Activated CD4-positive, alpha-beta T cell treated with anti-CD3 and anti-CD28 coated beads for 48 hours (primary cell): Measurements from ENCODE around the gene INTS15.
"Not testable (repeated sequence)": the region's sequence is repeated elsewhere in the genome, so short reads cannot be mapped to it uniquely, and the experiment has no call there.

Experiments used
- DNase-seq: peaks from one replicate; pipeline ENCODE4 v3.0.0-alpha.2; 2020

Gene INTS15

GRCh38 chr7:6619961-6620360 lies 30.1 kb downstream of the INTS15 start:
- no peak for DNase-seq

DNA sequence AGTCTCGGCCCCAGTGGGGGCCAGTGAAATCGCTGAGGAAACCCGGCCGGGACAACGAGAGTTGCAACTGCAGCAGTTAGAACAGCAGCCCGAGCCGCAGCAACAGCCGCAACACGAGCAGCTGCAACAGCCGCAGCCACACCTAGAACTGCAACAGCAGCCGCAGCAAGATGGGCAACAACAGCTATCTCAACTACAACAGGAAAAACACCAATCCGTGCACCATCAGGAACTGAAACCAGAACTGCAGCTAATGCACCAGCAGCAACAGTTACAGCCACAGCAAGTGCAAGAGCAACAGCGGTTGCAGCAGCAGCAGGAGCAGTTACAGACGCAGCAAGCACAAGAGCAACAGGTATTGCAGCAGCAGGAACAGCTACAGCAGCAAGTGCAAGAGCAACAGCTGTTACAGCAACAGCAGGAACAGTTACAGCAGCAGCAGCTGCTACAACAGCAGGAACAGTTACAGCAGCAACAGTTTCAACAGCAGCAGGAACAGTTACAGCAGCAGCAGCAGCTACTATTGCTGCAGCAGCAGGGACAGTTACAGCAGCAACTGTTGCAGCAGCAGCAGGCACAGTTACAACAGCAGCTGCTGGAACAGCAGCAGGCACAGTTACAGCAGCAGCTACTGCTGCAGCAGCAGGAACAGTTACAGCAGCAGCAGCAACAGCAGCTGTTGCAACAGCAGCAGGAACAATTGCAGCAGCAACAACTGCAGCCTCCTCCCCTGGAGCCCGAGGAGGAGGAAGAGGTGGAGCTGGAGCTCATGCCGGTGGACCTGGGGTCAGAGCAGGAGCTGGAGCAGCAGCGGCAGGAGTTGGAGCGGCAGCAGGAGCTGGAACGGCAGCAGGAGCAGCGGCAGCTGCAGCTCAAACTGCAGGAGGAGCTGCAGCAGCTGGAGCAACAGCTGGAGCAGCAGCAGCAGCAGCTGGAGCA lies 31.6 kb downstream of the INTS15 start:
- no peak for DNase-seq

- no peak for DNase-seq
Observed at GRCh38 chr7:6622134-6622710, 32.4 kb downstream of the INTS15 start.

- peak; percentile 26 for DNase-seq
Observed at GRCh38 chr7:6623589-6624245, 33.9 kb downstream of the INTS15 start.

- DNase-seq = no peak
Observed at GRCh38 chr7:6624246-6624611, 34.4 kb downstream of the INTS15 start.

- no peak for DNase-seq
Observed at GRCh38 chr7:6628045-6628444, 38.2 kb downstream of the INTS15 start.

- DNase-seq = no peak
Observed at GRCh38 chr7:6630007-6630849, 40.4 kb downstream of the INTS15 start.

DNA sequence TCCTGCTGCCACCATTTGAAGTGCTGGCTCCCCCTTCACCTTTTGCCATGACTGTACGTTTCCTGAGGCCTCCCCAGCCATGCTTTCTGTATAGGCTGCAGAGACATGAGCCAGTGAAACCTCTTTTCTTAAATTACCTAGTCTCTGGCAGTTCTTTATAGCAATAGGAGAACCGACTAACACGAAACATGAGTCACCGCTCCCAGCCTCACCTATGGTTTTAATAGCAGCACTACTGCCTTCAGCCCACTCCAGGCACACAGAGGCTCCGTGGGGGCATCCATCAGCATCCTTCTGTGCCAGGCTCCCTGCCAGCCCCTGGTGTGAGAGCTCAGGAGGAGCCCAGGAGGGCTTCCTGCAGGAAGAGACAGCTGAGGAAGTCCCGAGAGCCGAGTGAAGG lies 41.8 kb downstream of the INTS15 start:
- peak; percentile 43 for DNase-seq

GRCh38 chr7:6634021-6634420 lies 44.2 kb downstream of the INTS15 start:
- no peak for DNase-seq

GRCh38 chr7:6634971-6635370 lies 45.1 kb downstream of the INTS15 start:
- DNase-seq = not testable (repeated sequence)

DNA sequence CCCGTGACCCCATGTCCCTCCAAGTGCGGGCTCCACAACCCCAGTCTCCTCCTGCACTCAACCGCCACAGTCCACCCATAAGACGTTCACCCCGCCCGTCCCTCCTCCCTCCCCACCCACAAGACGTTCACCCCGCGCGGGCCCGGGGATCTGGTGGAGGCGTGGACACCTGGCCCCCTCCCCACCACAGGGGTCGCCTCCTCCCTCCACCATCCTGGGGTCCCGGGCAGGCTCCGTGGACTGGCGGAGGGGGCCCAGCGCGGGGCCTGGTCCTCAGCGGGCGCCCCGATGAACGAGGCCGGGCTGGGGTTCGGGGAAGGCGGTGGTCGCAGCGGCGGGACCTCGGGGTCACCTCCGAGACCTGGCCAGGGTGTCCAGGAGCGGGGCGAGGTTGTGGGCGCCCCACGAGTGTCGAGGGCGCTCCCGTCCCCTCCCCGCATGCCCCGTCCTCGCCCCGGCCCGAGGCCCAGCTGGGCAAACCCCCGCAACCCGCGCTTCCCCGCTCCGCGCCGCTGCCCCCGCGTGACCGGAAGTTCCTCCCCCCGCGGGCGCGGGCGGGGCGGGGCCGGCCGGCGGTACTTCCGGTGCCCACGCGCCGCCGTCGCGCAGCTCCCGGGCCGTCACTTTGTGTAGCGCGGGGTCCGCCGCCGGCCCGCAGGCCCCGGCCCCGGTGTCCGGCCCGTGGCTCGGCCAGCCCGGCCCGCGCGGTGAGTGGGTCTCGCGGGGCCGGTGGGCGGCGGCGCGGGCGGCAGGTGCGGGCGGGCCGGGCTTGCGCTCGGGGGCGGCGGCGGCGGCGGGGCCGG lies 47.1 kb downstream of the INTS15 start, which contains the start of gene ZNF316:
ZNF316 (plus strand) TSS at position 578 of the 803 bp plus-strand sequence. CDS start 5,092 bp downstream, outside the sequence.
- DNase-seq = peak; percentile 62

- peak; percentile 62 for DNase-seq
Observed at GRCh38 chr7:6637544-6638229, 47.9 kb downstream of the INTS15 start.

GRCh38 chr7:6639032-6639431 lies 49.2 kb downstream of the INTS15 start:
- DNase-seq = no peak

DNA sequence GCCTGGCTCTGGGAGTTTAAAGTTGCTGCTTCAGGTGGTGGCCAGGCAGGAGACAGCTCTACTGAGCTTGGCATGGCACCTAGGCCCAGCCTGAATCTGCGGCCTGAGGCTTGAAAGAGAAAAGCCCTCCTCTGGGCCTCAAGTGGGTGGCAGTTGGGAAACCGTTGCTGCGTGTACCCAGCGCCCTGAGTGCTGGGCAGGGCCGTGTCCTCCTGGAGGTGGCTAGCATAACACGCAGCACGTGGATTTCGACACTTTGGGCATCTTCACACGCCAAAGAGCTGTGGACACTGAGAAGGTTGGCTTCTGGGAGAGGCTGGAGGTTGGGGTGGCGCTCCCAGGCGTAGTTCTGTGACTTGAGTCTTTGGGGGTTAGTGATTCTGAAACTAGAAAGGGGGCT lies 49.8 kb downstream of the INTS15 start:
- DNase-seq = no peak

- peak; percentile 73 for DNase-seq
Observed at GRCh38 chr7:6640246-6640721, 50.5 kb downstream of the INTS15 start.

GRCh38 chr7:6641305-6642035 lies 51.6 kb downstream of the INTS15 start:
- DNase-seq = no peak

DNA sequence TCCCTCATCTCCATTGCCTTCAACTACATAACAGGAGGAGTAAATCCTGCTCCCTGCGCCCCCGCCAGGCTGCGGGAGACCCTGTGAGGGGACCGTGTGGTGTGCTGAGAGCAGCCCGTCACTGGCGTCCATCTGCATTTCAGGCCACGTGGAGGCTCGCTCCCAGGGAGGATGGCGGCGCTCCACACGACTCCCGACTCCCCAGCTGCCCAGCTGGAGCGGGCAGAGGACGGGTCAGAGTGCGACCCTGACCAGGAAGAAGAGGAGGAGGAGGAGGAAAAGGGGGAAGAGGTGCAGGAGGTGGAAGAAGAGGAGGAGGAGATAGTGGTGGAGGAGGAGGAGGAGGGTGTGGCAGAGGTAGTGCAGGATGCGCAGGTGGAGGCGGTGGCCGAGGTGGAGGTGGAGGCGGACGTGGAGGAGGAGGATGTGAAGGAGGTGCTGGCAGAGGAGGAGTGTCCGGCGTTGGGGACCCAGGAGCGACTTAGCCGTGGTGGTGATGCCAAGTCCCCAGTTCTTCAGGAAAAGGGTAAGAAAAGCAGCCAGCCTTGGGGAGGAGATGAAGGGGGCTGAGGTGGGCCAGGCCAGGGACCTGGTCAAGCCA lies 52.5 kb downstream of the INTS15 start:
- no peak for DNase-seq

DNA sequence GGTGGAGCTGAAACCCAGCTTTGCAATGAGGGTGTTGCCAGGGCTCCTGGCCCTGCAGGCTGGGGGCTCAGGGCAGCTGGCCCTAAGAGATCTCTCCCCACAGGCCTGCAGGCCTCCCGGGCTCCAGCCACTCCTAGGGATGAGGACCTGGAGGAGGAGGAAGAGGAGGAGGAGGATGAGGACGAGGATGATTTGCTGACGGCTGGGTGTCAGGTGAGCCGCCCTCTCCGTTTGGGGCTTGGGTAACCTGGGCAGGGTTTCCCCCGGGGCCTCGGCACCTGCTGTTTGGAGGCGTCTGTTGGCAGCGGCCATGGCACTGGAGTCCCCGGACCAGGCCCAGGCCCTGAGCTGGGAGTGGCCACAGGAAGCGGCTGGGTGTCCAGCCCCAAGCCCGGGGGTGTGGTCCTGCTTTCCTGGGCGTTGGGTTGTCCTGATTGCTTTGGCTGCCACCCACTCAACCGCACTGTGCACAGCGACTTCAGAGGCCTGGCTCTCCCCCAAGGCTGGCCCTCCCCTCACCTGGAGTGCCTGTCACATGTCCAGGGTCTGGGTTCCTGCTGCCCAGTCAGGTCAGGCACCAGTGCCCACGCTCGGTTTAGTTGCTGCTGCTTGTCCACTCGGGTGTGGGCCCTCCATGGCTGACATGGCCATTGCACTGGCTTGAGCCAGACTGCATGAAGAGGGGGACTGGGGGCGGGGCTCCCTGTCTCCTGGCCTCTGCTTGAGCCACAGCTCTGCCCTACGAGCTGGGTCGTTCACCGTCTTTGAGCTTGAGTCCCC lies 53.2 kb downstream of the INTS15 start:
- no peak for DNase-seq
